SK-N-SH (cell line): Measurements from ENCODE around the gene GREM2.

Experiments used
- EZH2phosphoT487 ChIP-seq: fragments of 200-600 bp; sonication (generic); IDR thresholded peaks from 2 replicates; pipeline ENCODE4 v1.6.1; 2017; ENCODE audit warnings: low read depth, mixed run types, mild to moderate bottlenecking, antibody characterized with exemption, moderate library complexity, borderline replicate concordance
- RCOR1 ChIP-seq: fragments of 150-350 bp; IDR thresholded peaks from 2 replicates; pipeline ENCODE4 v1.6.1; 2017; ENCODE audit warnings: antibody characterized with exemption, low read length
- REST ChIP-seq: IDR thresholded peaks from 2 replicates; pipeline ENCODE4 v1.6.1; 2012; ENCODE audit warnings: mild to moderate bottlenecking, low read depth, low read length, moderate library complexity
- SIN3A ChIP-seq: IDR thresholded peaks from 2 replicates; pipeline ENCODE4 v1.6.1; 2012; ENCODE audit warnings: low read depth, mild to moderate bottlenecking, low read length, moderate library complexity, borderline replicate concordance
- TAF1 ChIP-seq: IDR thresholded peaks from 2 replicates; pipeline ENCODE4 v1.6.1; 2012; ENCODE audit warnings: low read depth, mild to moderate bottlenecking, low read length, moderate library complexity, borderline replicate concordance
- TEAD4 ChIP-seq: IDR thresholded peaks from 2 replicates; pipeline ENCODE4 v1.4.0; 2012; ENCODE audit warnings: mild to moderate bottlenecking, borderline replicate concordance; ENCODE audit not compliant: insufficient read depth
- USF2 ChIP-seq: fragments of 150-350 bp; IDR thresholded peaks from 2 replicates; pipeline ENCODE4 v1.6.1; 2017; ENCODE audit warnings: antibody characterized with exemption, low read length, low read depth, borderline replicate concordance
- TF ChIP-seq, protein P1 (sequence below): fragments of 200-600 bp; sonication (generic); IDR thresholded peaks from 2 replicates; pipeline ENCODE4 v1.6.1; 2017; ENCODE audit warnings: antibody characterized with exemption, mild to moderate bottlenecking, moderate library complexity

GRCh38 chr1:240607006-240607405 lies 4.9 kb downstream of the GREM2 start:
- TF ChIP-seq EZH2phosphoT487, result no peak
- TF ChIP-seq, protein P1, sequence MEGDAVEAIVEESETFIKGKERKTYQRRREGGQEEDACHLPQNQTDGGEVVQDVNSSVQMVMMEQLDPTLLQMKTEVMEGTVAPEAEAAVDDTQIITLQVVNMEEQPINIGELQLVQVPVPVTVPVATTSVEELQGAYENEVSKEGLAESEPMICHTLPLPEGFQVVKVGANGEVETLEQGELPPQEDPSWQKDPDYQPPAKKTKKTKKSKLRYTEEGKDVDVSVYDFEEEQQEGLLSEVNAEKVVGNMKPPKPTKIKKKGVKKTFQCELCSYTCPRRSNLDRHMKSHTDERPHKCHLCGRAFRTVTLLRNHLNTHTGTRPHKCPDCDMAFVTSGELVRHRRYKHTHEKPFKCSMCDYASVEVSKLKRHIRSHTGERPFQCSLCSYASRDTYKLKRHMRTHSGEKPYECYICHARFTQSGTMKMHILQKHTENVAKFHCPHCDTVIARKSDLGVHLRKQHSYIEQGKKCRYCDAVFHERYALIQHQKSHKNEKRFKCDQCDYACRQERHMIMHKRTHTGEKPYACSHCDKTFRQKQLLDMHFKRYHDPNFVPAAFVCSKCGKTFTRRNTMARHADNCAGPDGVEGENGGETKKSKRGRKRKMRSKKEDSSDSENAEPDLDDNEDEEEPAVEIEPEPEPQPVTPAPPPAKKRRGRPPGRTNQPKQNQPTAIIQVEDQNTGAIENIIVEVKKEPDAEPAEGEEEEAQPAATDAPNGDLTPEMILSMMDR, result no peak
- no peak for TF ChIP-seq REST
- no peak for TF ChIP-seq USF2
- TF ChIP-seq SIN3A, result no peak
- no peak for TF ChIP-seq TEAD4
- no peak for TF ChIP-seq RCOR1
- no peak for TF ChIP-seq TAF1
